VCaP (cell line): Measurements from ENCODE around the gene GARNL3.

Source experiments
- H3K27ac ChIP-seq: fragments of 450-650 bp; 2 replicates; pipeline ENCODE4 v1.5.1; 2017
- CTCF ChIP-seq: fragments of 450-650 bp; conservative IDR thresholded peaks from 2 replicates; pipeline ENCODE4 v1.5.1; 2017; ENCODE audit warnings: mild to moderate bottlenecking, moderate library complexity

The GARNL3 gene

GRCh38 chr9:127362829-127363228 is 98.3 kb downstream of the GARNL3 start:
- no peak overlapping the region for H3K27ac ChIP-seq
- TF ChIP-seq CTCF = no peak

GRCh38 chr9:127365461-127365860 is 100.9 kb downstream of the GARNL3 start:
- H3K27ac ChIP-seq = no peak overlapping the region
- TF ChIP-seq CTCF = no peak

- no peak overlapping the region for H3K27ac ChIP-seq
- no peak for TF ChIP-seq CTCF
Observed at GRCh38 chr9:127366594-127366993, 102.0 kb downstream of the GARNL3 start.

GRCh38 chr9:127368852-127369402 is 104.4 kb downstream of the GARNL3 start:
- H3K27ac ChIP-seq = no peak overlapping the region
- no peak for TF ChIP-seq CTCF

- TF ChIP-seq CTCF = no peak
- H3K27ac ChIP-seq = no peak overlapping the region
Observed at GRCh38 chr9:127369428-127369827, 104.9 kb downstream of the GARNL3 start.

- no peak overlapping the region for H3K27ac ChIP-seq
- no peak for TF ChIP-seq CTCF
Observed at GRCh38 chr9:127370147-127370579, 105.6 kb downstream of the GARNL3 start.

GRCh38 chr9:127370672-127371648 is 106.4 kb downstream of the GARNL3 start:
- no peak overlapping the region for H3K27ac ChIP-seq
- TF ChIP-seq CTCF = no peak
